H1 (cell line): ENCODE data around the gene TRHDE. TPM values are rescaled to one million over a fixed set of nuclear protein-coding genes. Genes with fewer than 3 reads are reported as not detected.

Experiments used
- CTCF ChIA-PET: fragments of 300-600 bp; sonication (Branson Sonifier 250); formaldehyde crosslinking; loops from one replicate; lab custom pipeline; 2021; ENCODE audit not compliant: partially characterized antibody; lab: Charles Lee
- POLR2A ChIA-PET: fragments of 300-600 bp; sonication (Branson Sonifier 250); formaldehyde crosslinking; loops from one replicate; lab custom pipeline; 2021; ENCODE audit warnings: inconsistent platforms; ENCODE audit not compliant: partially characterized antibody; lab: Charles Lee
- DNase-seq, 2 experiments: peaks; one replicate each; pipeline versions ENCODE4 v3.0.0 to v3.0.0-alpha.2; 2010 to 2022; ENCODE audit warnings: low spot score in 2 of 2, low read depth in 1 of 2, mixed read lengths in 1 of 2
- FAIRE-seq: peaks from 2 replicates; lab custom pipeline; 2011; peaks lifted over from hg19 to GRCh38; lab: Jason Lieb, UNC
- H2AFZ ChIP-seq: 2 replicates; pipeline ENCODE4 v1.8.1; 2012; ENCODE audit warnings: low read length, inconsistent platforms
- H2AK5ac ChIP-seq: 2 replicates; pipeline ENCODE4 v1.6.1; 2013; ENCODE audit warnings: low read depth, low read length
- H2BK120ac ChIP-seq: replicated peaks from 2 replicates; pipeline ENCODE3; 2013; ENCODE audit warnings: low read depth, low read length, inconsistent platforms
- H2BK12ac ChIP-seq: 2 replicates; pipeline ENCODE4 v1.6.1; 2013; ENCODE audit warnings: low read depth, low read length
- H2BK15ac ChIP-seq: 2 replicates; pipeline ENCODE4 v1.6.1; 2013; ENCODE audit warnings: low read length
- H2BK20ac ChIP-seq: 2 replicates; pipeline ENCODE4 v1.6.1; 2013; ENCODE audit warnings: low read length
- H2BK5ac ChIP-seq: 2 replicates; pipeline ENCODE4 v1.6.1; 2013; ENCODE audit warnings: low read depth, low read length
- H3K14ac ChIP-seq: 2 replicates; pipeline ENCODE4 v1.6.1; 2013; ENCODE audit warnings: inconsistent platforms; ENCODE audit not compliant: insufficient read length
- H3K18ac ChIP-seq: 2 replicates; pipeline ENCODE4 v1.6.1; 2013; ENCODE audit warnings: low read length; ENCODE audit errors: extremely low read depth
- H3K23ac ChIP-seq: 2 replicates; pipeline ENCODE4 v1.6.1; 2013; ENCODE audit warnings: inconsistent platforms; ENCODE audit not compliant: insufficient read length
- H3K23me2 ChIP-seq: 2 replicates; pipeline ENCODE4 v1.6.1; 2013; ENCODE audit warnings: low read depth, low read length
- H3K27ac ChIP-seq: 2 replicates; pipeline ENCODE4 v1.6.1; 2011; ENCODE audit warnings: low read depth, low read length, inconsistent platforms
- H3K27me3 ChIP-seq, 4 experiments: replicated peaks in 1 of 4; 1 replicate in 1 of 4; 2 replicates in 3 of 4; pipeline versions ENCODE4 v1.6.1 to v1.8.1; 2011 to 2013; ENCODE audit warnings: low read length in 3 of 4, mild to moderate bottlenecking in 3 of 4, inconsistent platforms in 2 of 4, mixed read lengths in 2 of 4, moderate library complexity in 1 of 4; ENCODE audit not compliant: control insufficient read depth in 3 of 4, insufficient read depth in 3 of 4; ENCODE audit errors: extremely low read depth in 1 of 4
- H3K36me3 ChIP-seq, 4 experiments: 2 replicates each; pipeline versions ENCODE4 v1.6.1 to v1.8.1; 2011 to 2013; ENCODE audit warnings: mild to moderate bottlenecking in 4 of 4, low read length in 3 of 4, moderate library complexity in 2 of 4, control low read depth in 1 of 4, inconsistent platforms in 1 of 4; ENCODE audit not compliant: insufficient read depth in 4 of 4, control insufficient read depth in 2 of 4
- H3K4ac ChIP-seq: replicated peaks from 2 replicates; pipeline ENCODE3; 2013; ENCODE audit warnings: low read length, low read depth, mixed read lengths, inconsistent platforms; ENCODE audit not compliant: insufficient read length
- H3K4me1 ChIP-seq, 4 experiments: replicated peaks in 1 of 4; 1 replicate in 1 of 4; 2 replicates in 3 of 4; pipeline versions ENCODE4 v1.6.1 to v1.8.1; 2011 to 2013; ENCODE audit warnings: low read length in 3 of 4, inconsistent platforms in 2 of 4, mixed read lengths in 1 of 4; ENCODE audit not compliant: insufficient read depth in 4 of 4, control insufficient read depth in 3 of 4
- H3K4me2 ChIP-seq, 2 experiments: 2 replicates each; pipeline versions ENCODE4 v1.6.1 to v1.8.1; 2011 to 2013; ENCODE audit warnings: low read depth in 2 of 2, low read length in 2 of 2, control low read depth in 1 of 2, inconsistent platforms in 1 of 2, mild to moderate bottlenecking in 1 of 2; ENCODE audit not compliant: insufficient read depth in 1 of 2
- H3K4me3 ChIP-seq, 4 experiments: fragments of 200-600, 300-600 bp in 1 of 4; sonication (generic), shearing (Covaris generic), sonication (Bioruptor Twin) in 1 of 4; 2 replicates each; pipeline versions ENCODE4 v1.5.1 to v1.8.1; 2011 to 2016; ENCODE audit warnings: low read length in 4 of 4, low read depth in 3 of 4, control low read depth in 2 of 4, inconsistent platforms in 2 of 4, mild to moderate bottlenecking in 2 of 4, mixed read lengths in 1 of 4, moderate library complexity in 1 of 4; ENCODE audit not compliant: insufficient read depth in 2 of 4; ENCODE audit errors: extremely low read depth in 1 of 4
- H3K56ac ChIP-seq: replicated peaks from 2 replicates; pipeline ENCODE3; 2013; ENCODE audit warnings: low read depth, mild to moderate bottlenecking, mixed read lengths, low read length, inconsistent platforms; ENCODE audit not compliant: insufficient read length
- H3K79me1 ChIP-seq: 2 replicates; pipeline ENCODE4 v1.6.1; 2013; ENCODE audit warnings: low read depth, low read length, control low read depth
- H3K79me2 ChIP-seq, 2 experiments: 2 replicates each; pipeline versions ENCODE4 v1.6.1 to v1.8.1; 2012 to 2013; ENCODE audit warnings: low read length in 2 of 2, mild to moderate bottlenecking in 2 of 2, inconsistent platforms in 1 of 2; ENCODE audit not compliant: insufficient read depth in 2 of 2, control insufficient read depth in 1 of 2
- H3K9ac ChIP-seq, 4 experiments: replicated peaks in 1 of 4; 1 replicate in 1 of 4; 2 replicates in 3 of 4; pipeline versions ENCODE4 v1.6.1 to v1.8.1; 2011 to 2013; ENCODE audit warnings: low read depth in 3 of 4, low read length in 3 of 4, control low read depth in 2 of 4, mild to moderate bottlenecking in 2 of 4, moderate library complexity in 2 of 4, inconsistent platforms in 1 of 4; ENCODE audit errors: extremely low read depth in 1 of 4
- H3K9me3 ChIP-seq, 2 experiments: 2 replicates each; pipeline versions ENCODE4 v1.6.1 to v1.8.1; 2012 to 2013; ENCODE audit warnings: mild to moderate bottlenecking in 2 of 2, moderate library complexity in 2 of 2, control low read depth in 1 of 2, inconsistent platforms in 1 of 2, low read depth in 1 of 2, low read length in 1 of 2, mixed read lengths in 1 of 2; ENCODE audit not compliant: insufficient read depth in 2 of 2
- H4K20me1 ChIP-seq, 2 experiments: replicated peaks in 1 of 2; 2 replicates each; pipeline versions ENCODE3 to v1.8.1; 2011 to 2013; ENCODE audit warnings: inconsistent platforms in 2 of 2, low read length in 2 of 2, mild to moderate bottlenecking in 1 of 2; ENCODE audit not compliant: insufficient read depth in 2 of 2, control insufficient read depth in 1 of 2
- H4K5ac ChIP-seq: 2 replicates; pipeline ENCODE4 v1.6.1; 2013; ENCODE audit warnings: low read length, low read depth, mixed read lengths, inconsistent platforms; ENCODE audit not compliant: insufficient read length
- H4K8ac ChIP-seq: 2 replicates; pipeline ENCODE4 v1.8.0; 2013; ENCODE audit warnings: mild to moderate bottlenecking, moderate library complexity, low read length, inconsistent platforms; ENCODE audit not compliant: insufficient read depth; ENCODE audit errors: extremely low read depth
- H4K91ac ChIP-seq: replicated peaks from 2 replicates; pipeline ENCODE3; 2013; ENCODE audit warnings: low read length, mixed read lengths, inconsistent platforms; ENCODE audit not compliant: insufficient read length
- BACH1 ChIP-seq: IDR thresholded peaks from 2 replicates; pipeline ENCODE4 v1.6.1; 2012; ENCODE audit warnings: low read length, improper control_type of control experiment
- CREB1 ChIP-seq: IDR thresholded peaks from 2 replicates; pipeline ENCODE4 v1.6.1; 2012; ENCODE audit warnings: inconsistent platforms
- MAFK ChIP-seq: IDR thresholded peaks from 2 replicates; pipeline ENCODE4 v1.6.1; 2012; ENCODE audit warnings: low read depth, mild to moderate bottlenecking, improper control_type of control experiment, low read length
- WGBS, 2 experiments: shearing (Covaris generic) in 1 of 2; methylation state at CpG; one replicate each; pipeline versions ENCODE4 v1.1.6 to v1.1.7; 2013 to 2015; ENCODE audit warnings: low lambda C conversion rate in 2 of 2, mixed read lengths in 2 of 2, inconsistent platforms in 1 of 2, low coverage in 1 of 2, missing lambda C conversion rate in 1 of 2; ENCODE audit not compliant: insufficient replicate concordance in 2 of 2, insufficient coverage in 1 of 2, insufficient read length in 1 of 2; ENCODE audit errors: extremely low coverage in 1 of 2, missing lambda C conversion rate in 1 of 2; 5-methylcytosine and 5-hydroxymethylcytosine counted together
- polyA plus RNA-seq, 7 experiments: library from polyadenylated mRNA; depleted of rRNA in 3 of 7; stranded (reverse) in 5 of 7; unstranded in 2 of 7; fragments of >200 nt in 5 of 7; fragments of 200-250 nt in 2 of 7; gene quantifications; 1 replicate in 5 of 7; 2 replicates in 1 of 7; 4 replicates in 1 of 7; pipeline versions ENCODE4 v1.2.1 to v1.2.3, GENCODE V29; 2011 to 2013; ENCODE audit warnings: missing spikeins in 2 of 7, mixed read lengths in 2 of 7
- total RNA-seq: library from RNA; stranded (reverse); fragmentation: NEBNext Ultra II Directional; extraction: Animal tissue kit (Norgen Biotek cat#: 25700); gene quantifications from 2 replicates; pipeline ENCODE4 v1.2.1, GENCODE V29; 2021

The TRHDE gene
- total and polyA plus RNA-seq, 2 of the 8 experiments (the other 6 are each of a cell fraction or from before 2014, with no cell fraction given) = 1.3 to 5.0 TPM

DNA sequence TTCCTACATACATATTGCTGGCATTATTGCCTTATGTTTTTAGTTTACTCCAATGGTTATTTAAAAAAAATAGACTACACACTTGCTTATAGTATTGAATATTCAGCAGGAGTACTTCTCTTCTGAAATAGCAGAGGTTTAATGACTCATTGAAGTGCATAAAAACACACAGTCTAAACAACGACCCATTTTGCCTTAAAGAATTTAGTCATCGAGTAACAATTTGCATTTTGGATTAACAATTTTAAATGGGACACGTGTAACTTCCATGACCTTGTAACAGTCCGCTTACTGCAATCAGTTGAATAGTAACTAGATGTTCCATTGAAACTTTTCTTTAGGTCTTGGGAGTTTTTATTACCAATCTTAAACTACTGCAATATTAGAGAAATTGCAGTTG is 9.0 kb downstream of the TRHDE start:
- ChIA-PET POLR2A (no interaction called here), CTCF (interaction anchor here (0.9 kb wide), 1 partner anchor 244 kb away, joined by 3 read pairs; no protein-coding TSS in a partner anchor)
- Histone ChIP-seq H3K79me2 (no peaks in the 10 kb centered on the region), H4K8ac (no peak overlapping the region), H4K20me1 (no peaks in the 10 kb centered on the region), H2BK15ac (no peak overlapping the region), H3K27ac (no peak overlapping the region), H3K23ac (no peak overlapping the region), H3K36me3 (no peaks in the 10 kb centered on the region), H2BK20ac (no peak overlapping the region), H3K9ac (no peak overlapping the region), H4K5ac (no peak overlapping the region), H2AFZ (no peak overlapping the region), H3K4ac (no peak overlapping the region), H3K4me1 (peaks cover 0 to 5% (median 3%) of the 10 kb centered on the region in 4 experiments; a peak in 4 of 7 replicates), H3K18ac (no peak overlapping the region), H2BK120ac (no peak overlapping the region), H4K91ac (no peak overlapping the region), H2BK5ac (no peak overlapping the region), H3K56ac (no peak overlapping the region), H2BK12ac (no peak overlapping the region), H3K4me2 (no peak overlapping the region; a peak in 1 of 4 replicates), H2AK5ac (no peak overlapping the region), H3K79me1 (no peaks in the 10 kb centered on the region), H3K23me2 (no peaks in the 10 kb centered on the region), H3K14ac (no peak overlapping the region), H3K9me3 (no peaks in the 10 kb centered on the region), H3K4me3 (no peak overlapping the region), H3K27me3 (no peaks in the 10 kb centered on the region)
- WGBS, 2 experiments = 49% methylated on average over 4 of the region's 4 CpGs; no CpG with 5 or more reads in 1 of the 2 experiments
- FAIRE-seq (no peak), DNase-seq (no peak)
- no peak for TF ChIP-seq MAFK
- TF ChIP-seq CREB1 = no peak
- no peak for TF ChIP-seq BACH1
